ENCODE data around the gene DEXI.

Gene DEXI

DNA sequence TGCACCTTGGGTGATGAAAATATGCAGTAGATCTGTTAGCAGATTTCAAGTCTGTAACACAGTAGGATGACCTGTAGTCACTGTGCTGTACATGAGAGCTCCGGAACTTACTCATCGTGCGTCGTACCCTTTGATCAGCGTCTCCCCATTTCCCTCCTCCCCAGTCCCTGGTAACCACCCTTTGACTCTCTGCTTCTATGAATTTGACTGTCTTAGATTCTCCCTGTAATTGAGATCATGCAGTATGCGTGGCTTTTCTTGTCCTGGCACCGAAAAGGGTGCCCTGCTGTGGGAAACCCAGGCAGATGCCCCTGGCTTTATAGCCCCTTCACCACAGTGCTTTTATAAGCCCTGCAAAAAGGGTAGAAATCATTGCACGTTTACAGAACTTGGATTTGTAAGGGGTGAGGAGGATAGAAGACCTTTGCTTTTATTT is 22.6 kb upstream of the DEXI start:
- ChIA-PET CTCF (interaction anchor here (0.6 to 8.2 kb wide), 24 partner anchors 9 to 749 kb away, joined by 3 to 72 read pairs (median 4); partner anchors contain the start of gene SOCS1), POLR2A (interaction anchor here (0.5 to 3.1 kb wide), 2 partner anchors 125 to 291 kb away, joined by 6 to 13 read pairs; partner anchors contain the start of gene SOCS1)
- Histone ChIP-seq H3K27ac (ENCODE audit: extremely low read depth, low read depth, low read length) (no peak overlapping the region), H3K4me3 (ENCODE audit: low read depth, low read length) (no peak overlapping the region), H3K36me3 (ENCODE audit: control insufficient read depth in 2 of 2, insufficient read depth in 1 of 2, low read length in 2 of 2) (peaks cover 0 to 57% of the 10 kb centered on the region in 2 experiments; a peak in 2 of 3 replicates), H3K9me3 (ENCODE audit: control insufficient read depth, insufficient read depth, low read depth, low read length) (no peaks in the 10 kb centered on the region), H3K4me1 (ENCODE audit: control insufficient read depth, insufficient read depth, low read length) (no peaks in the 10 kb centered on the region)
- TF ChIP-seq ZNF202 (tag by site-specific recombination; IDR thresholded peaks at IDR 0.05; ENCODE audit: borderline replicate concordance) = no peak
- TF ChIP-seq ZNF24 (tag by site-specific recombination; IDR thresholded peaks at IDR 0.05) = no peak
- no peak for TF ChIP-seq ZNF843 (tag by site-specific recombination; IDR thresholded peaks at IDR 0.05)
- no peak for TF ChIP-seq ZNF221 (tag by site-specific recombination; IDR thresholded peaks at IDR 0.05; ENCODE audit: borderline replicate concordance)
- TF ChIP-seq ZNF2 (tag by site-specific recombination; IDR thresholded peaks at IDR 0.05) = no peak
- no peak for TF ChIP-seq ZNF132 (tag by site-specific recombination; IDR thresholded peaks at IDR 0.05; ENCODE audit: borderline replicate concordance)
- TF ChIP-seq ZXDB (tag by site-specific recombination; IDR thresholded peaks at IDR 0.05) = no peak
- no peak for TF ChIP-seq ZNF140 (tag by site-specific recombination; IDR thresholded peaks at IDR 0.05)
- no peak for TF ChIP-seq GLIS2 (tag by site-specific recombination; IDR thresholded peaks at IDR 0.05)
- TF ChIP-seq, protein P1, sequence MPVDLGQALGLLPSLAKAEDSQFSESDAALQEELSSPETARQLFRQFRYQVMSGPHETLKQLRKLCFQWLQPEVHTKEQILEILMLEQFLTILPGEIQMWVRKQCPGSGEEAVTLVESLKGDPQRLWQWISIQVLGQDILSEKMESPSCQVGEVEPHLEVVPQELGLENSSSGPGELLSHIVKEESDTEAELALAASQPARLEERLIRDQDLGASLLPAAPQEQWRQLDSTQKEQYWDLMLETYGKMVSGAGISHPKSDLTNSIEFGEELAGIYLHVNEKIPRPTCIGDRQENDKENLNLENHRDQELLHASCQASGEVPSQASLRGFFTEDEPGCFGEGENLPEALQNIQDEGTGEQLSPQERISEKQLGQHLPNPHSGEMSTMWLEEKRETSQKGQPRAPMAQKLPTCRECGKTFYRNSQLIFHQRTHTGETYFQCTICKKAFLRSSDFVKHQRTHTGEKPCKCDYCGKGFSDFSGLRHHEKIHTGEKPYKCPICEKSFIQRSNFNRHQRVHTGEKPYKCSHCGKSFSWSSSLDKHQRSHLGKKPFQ (tag by site-specific recombination; IDR thresholded peaks at IDR 0.05) = no peak
- no peak for TF ChIP-seq ZNF621 (tag by site-specific recombination; IDR thresholded peaks at IDR 0.05)
- no peak for TF ChIP-seq ZNF416 (tag by site-specific recombination; IDR thresholded peaks at IDR 0.05)
- TF ChIP-seq, protein P2, sequence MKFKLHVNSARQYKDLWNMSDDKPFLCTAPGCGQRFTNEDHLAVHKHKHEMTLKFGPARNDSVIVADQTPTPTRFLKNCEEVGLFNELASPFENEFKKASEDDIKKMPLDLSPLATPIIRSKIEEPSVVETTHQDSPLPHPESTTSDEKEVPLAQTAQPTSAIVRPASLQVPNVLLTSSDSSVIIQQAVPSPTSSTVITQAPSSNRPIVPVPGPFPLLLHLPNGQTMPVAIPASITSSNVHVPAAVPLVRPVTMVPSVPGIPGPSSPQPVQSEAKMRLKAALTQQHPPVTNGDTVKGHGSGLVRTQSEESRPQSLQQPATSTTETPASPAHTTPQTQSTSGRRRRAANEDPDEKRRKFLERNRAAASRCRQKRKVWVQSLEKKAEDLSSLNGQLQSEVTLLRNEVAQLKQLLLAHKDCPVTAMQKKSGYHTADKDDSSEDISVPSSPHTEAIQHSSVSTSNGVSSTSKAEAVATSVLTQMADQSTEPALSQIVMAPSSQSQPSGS (tag by site-specific recombination; IDR thresholded peaks at IDR 0.05; ENCODE audit: low read depth) = no peak
- no peak for TF ChIP-seq ZFHX2 (tag by site-specific recombination; conservative IDR thresholded peaks at IDR 0.05)
- no peak for TF ChIP-seq ZNF473 (tag by site-specific recombination; IDR thresholded peaks at IDR 0.05)
- no peak for TF ChIP-seq ZNF791 (tag by site-specific recombination; IDR thresholded peaks at IDR 0.05)
- no peak for TF ChIP-seq ZNF701 (tag by site-specific recombination; IDR thresholded peaks at IDR 0.05)
- no peak for TF ChIP-seq SALL2 (tag by site-specific recombination; IDR thresholded peaks at IDR 0.05; ENCODE audit: borderline replicate concordance)

DNA sequence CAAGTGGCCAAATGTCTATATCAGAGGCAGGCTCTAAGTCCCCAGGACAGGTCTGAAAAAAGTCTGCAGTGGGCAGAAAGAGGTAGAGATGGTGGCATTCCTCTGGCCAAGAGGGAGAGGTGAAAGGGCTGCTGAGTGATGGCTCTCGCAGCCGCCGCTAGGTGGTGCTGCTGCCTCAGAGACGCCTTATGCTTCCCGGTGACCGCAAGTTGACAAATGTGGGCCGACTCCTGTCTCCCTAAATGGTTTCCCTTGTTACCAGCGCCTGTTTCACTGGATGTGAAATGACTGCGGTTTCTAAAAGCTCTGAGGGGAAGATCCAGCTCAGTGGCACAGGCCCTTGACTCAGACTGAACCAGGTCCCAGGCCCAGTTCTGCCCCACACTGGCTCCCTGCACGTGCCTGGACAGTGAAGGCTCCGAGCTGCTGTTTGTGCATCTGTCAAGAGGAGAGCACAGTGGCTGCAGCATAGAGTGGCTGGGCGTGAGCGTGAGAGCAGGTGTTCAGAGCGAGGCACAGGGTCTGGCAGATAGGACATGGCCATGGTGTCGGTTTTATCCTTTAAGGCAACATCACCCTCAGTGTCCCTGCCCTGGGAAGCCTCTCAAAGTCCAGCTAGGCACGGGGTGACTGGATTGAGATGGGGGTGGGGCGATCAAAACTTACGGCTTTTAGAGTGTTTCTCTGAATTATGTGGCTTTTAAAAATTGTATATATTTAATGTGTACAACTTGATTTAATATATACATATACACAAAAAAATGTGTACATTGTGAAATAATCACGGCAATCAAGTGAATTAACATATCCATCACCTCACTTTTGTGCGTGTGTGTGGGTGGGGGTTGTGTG is 22.0 kb upstream of the DEXI start:
- H3K9me3 ChIP-seq (ENCODE audit: control insufficient read depth, insufficient read depth, low read depth, low read length) = no peaks in the 10 kb centered on the region
- ChIA-PET CTCF (interaction anchor here (0.6 to 8.2 kb wide), 44 partner anchors 9 to 750 kb away, joined by 3 to 72 read pairs (median 4); partner anchors contain the start of gene SOCS1), POLR2A (interaction anchor here (0.5 to 3.1 kb wide), 2 partner anchors 126 to 292 kb away, joined by 6 to 13 read pairs; partner anchors contain the start of gene SOCS1)
- H3K4me1 ChIP-seq (ENCODE audit: control insufficient read depth, insufficient read depth, low read length) = no peaks in the 10 kb centered on the region
- H3K36me3 ChIP-seq (ENCODE audit: control insufficient read depth in 2 of 2, insufficient read depth in 1 of 2, low read length in 2 of 2) = peaks cover 0 to 52% of the 10 kb centered on the region in 2 experiments; a peak in 2 of 3 replicates
- no peak overlapping the region for H3K4me3 ChIP-seq (ENCODE audit: low read depth, low read length)
- H3K27ac ChIP-seq (ENCODE audit: extremely low read depth, low read depth, low read length) = no peak overlapping the region
- TF ChIP-seq ZSCAN16 (tag by site-specific recombination; IDR thresholded peaks at IDR 0.05) = no peak
- TF ChIP-seq, protein P3, sequence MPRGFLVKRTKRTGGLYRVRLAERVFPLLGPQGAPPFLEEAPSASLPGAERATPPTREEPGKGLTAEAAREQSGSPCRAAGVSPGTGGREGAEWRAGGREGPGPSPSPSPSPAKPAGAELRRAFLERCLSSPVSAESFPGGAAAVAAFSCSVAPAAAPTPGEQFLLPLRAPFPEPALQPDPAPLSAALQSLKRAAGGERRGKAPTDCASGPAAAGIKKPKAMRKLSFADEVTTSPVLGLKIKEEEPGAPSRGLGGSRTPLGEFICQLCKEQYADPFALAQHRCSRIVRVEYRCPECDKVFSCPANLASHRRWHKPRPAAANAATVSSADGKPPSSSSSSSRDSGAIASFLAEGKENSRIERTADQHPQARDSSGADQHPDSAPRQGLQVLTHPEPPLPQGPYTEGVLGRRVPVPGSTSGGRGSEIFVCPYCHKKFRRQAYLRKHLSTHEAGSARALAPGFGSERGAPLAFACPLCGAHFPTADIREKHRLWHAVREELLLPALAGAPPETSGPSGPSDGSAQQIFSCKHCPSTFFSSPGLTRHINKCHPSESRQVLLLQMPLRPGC (tag by site-specific recombination; IDR thresholded peaks at IDR 0.05) = no peak
- TF ChIP-seq ZNF785 (tag by site-specific recombination; IDR thresholded peaks at IDR 0.05) = no peak
- no peak for TF ChIP-seq ZFP37 (tag by site-specific recombination; IDR thresholded peaks at IDR 0.05)
- peak; percentile 86 for TF ChIP-seq PRDM1 (tag by site-specific recombination; IDR thresholded peaks at IDR 0.05)
- TF ChIP-seq OSR2 (tag by site-specific recombination; IDR thresholded peaks at IDR 0.05) = no peak
- TF ChIP-seq, protein P4, sequence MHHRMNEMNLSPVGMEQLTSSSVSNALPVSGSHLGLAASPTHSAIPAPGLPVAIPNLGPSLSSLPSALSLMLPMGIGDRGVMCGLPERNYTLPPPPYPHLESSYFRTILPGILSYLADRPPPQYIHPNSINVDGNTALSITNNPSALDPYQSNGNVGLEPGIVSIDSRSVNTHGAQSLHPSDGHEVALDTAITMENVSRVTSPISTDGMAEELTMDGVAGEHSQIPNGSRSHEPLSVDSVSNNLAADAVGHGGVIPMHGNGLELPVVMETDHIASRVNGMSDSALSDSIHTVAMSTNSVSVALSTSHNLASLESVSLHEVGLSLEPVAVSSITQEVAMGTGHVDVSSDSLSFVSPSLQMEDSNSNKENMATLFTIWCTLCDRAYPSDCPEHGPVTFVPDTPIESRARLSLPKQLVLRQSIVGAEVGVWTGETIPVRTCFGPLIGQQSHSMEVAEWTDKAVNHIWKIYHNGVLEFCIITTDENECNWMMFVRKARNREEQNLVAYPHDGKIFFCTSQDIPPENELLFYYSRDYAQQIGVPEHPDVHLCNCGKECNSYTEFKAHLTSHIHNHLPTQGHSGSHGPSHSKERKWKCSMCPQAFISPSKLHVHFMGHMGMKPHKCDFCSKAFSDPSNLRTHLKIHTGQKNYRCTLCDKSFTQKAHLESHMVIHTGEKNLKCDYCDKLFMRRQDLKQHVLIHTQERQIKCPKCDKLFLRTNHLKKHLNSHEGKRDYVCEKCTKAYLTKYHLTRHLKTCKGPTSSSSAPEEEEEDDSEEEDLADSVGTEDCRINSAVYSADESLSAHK (tag by site-specific recombination; IDR thresholded peaks at IDR 0.05) = peak; percentile 68; the same call in 1 of the 2 replicates
- TF ChIP-seq, protein P5, sequence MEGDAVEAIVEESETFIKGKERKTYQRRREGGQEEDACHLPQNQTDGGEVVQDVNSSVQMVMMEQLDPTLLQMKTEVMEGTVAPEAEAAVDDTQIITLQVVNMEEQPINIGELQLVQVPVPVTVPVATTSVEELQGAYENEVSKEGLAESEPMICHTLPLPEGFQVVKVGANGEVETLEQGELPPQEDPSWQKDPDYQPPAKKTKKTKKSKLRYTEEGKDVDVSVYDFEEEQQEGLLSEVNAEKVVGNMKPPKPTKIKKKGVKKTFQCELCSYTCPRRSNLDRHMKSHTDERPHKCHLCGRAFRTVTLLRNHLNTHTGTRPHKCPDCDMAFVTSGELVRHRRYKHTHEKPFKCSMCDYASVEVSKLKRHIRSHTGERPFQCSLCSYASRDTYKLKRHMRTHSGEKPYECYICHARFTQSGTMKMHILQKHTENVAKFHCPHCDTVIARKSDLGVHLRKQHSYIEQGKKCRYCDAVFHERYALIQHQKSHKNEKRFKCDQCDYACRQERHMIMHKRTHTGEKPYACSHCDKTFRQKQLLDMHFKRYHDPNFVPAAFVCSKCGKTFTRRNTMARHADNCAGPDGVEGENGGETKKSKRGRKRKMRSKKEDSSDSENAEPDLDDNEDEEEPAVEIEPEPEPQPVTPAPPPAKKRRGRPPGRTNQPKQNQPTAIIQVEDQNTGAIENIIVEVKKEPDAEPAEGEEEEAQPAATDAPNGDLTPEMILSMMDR (tag by site-specific recombination; IDR thresholded peaks at IDR 0.05) = peak; percentile 84

All from HEK293 (cell line).